ENCODE data around the gene SMYD3.

GRCh38 chr1:246195296-246195695, 311.8 kb downstream of the SMYD3 start:
- TF ChIP-seq CTCF (IDR thresholded peaks at IDR 0.05; ENCODE audit: insufficient read depth, low read length, poor library complexity, severe bottlenecking), result no peak
- no peak for TF ChIP-seq EZH2phosphoT487 (conservative IDR thresholded peaks at IDR 0.05; ENCODE audit: low read length)
